ENCODE measurements around the gene LRRC1.

Gene LRRC1

GRCh38 chr6:53828215-53828614, 33.4 kb downstream of the LRRC1 start:
- TF ChIP-seq ZFX (IDR thresholded peaks at IDR 0.05) (no peak), CTCF (conservative IDR thresholded peaks at IDR 0.05) (no peak)
- H3K27ac ChIP-seq = no peak overlapping the region

- H3K27ac ChIP-seq = no peak overlapping the region
- TF ChIP-seq CTCF (conservative IDR thresholded peaks at IDR 0.05) (no peak), ZFX (IDR thresholded peaks at IDR 0.05) (no peak)
Measured at GRCh38 chr6:53828966-53829697, 34.3 kb downstream of the LRRC1 start.

GRCh38 chr6:53829698-53830221, 35.0 kb downstream of the LRRC1 start:
- TF ChIP-seq ZFX (IDR thresholded peaks at IDR 0.05) = no peak
- no peak overlapping the region for H3K27ac ChIP-seq

GRCh38 chr6:53830366-53830765, 35.6 kb downstream of the LRRC1 start:
- TF ChIP-seq ZFX (IDR thresholded peaks at IDR 0.05) (no peak), CTCF (conservative IDR thresholded peaks at IDR 0.05) (no peak)
- no peak overlapping the region for H3K27ac ChIP-seq

- no peak for TF ChIP-seq CTCF (conservative IDR thresholded peaks at IDR 0.05)
- TF ChIP-seq ZFX (IDR thresholded peaks at IDR 0.05) = no peak
- H3K27ac ChIP-seq = no peak overlapping the region
Measured at GRCh38 chr6:53831081-53831869, 36.5 kb downstream of the LRRC1 start.

- no peak overlapping the region for H3K27ac ChIP-seq
- no peak for TF ChIP-seq CTCF (conservative IDR thresholded peaks at IDR 0.05)
Measured at GRCh38 chr6:53831936-53832660, 37.3 kb downstream of the LRRC1 start.

GRCh38 chr6:53833155-53833554, 38.4 kb downstream of the LRRC1 start:
- H3K27ac ChIP-seq = no peak overlapping the region
- TF ChIP-seq ZFX (IDR thresholded peaks at IDR 0.05) (no peak), CTCF (conservative IDR thresholded peaks at IDR 0.05) (no peak)

All from C4-2B (cell line).